Measurements from ENCODE around the gene AFTPH. TPM values are rescaled to one million over a fixed set of nuclear protein-coding genes. Genes with fewer than 3 reads are reported as not detected.

The AFTPH gene
- total RNA-seq, 2 donors from 2014 or later, result 12.1 to 12.8 TPM

DNA sequence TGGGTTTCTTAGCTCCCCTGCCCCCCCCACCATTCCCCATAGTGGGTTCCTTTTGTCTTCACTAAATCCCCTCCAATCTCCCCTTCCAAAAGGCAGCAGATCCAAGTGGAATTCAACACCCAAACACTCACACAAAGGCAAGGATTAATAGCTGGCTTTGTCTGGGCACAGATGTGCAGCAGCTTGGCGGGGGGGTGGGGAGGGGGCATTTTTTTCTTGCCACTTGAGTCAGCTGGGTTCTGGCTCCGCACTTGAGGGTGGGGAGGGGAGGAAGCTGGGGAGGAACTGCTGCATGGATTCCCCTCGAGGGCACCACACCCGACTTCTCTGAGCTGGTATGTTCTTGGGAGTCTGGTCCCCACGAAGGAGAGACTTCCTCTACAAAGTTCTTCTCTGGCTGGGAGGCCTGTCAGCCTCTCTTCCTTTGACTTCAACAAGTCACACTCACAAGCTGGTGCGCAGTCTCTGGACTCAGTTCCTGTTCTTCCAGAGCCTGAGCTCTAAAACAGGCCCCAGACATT, 93.6 kb downstream of the AFTPH start:
- ATAC-seq (no peak), DNase-seq (no peak)
- intact Hi-C loops (cut with DNase I), result no loop called here

DNA sequence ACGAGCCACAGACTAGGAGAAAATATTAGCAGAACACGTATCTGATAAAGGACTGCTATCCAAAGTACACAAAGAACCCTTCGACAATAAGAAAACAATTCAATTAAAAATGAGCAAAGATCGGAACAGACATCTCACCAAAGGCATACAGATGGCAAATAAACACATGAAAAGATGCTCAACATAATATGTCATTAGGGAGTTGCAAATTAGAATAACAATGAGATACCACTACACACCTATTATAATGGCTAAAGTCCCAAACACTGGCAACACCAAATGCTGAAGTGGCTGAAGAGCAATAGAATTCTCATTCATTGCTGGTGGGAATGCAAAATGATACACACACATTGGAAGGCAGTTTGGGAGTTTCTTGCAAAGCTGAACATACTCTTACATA, 96.5 kb downstream of the AFTPH start:
- no peak for DNase-seq
- intact Hi-C loops (cut with DNase I), result no loop called here
- ATAC-seq, result no peak

DNA sequence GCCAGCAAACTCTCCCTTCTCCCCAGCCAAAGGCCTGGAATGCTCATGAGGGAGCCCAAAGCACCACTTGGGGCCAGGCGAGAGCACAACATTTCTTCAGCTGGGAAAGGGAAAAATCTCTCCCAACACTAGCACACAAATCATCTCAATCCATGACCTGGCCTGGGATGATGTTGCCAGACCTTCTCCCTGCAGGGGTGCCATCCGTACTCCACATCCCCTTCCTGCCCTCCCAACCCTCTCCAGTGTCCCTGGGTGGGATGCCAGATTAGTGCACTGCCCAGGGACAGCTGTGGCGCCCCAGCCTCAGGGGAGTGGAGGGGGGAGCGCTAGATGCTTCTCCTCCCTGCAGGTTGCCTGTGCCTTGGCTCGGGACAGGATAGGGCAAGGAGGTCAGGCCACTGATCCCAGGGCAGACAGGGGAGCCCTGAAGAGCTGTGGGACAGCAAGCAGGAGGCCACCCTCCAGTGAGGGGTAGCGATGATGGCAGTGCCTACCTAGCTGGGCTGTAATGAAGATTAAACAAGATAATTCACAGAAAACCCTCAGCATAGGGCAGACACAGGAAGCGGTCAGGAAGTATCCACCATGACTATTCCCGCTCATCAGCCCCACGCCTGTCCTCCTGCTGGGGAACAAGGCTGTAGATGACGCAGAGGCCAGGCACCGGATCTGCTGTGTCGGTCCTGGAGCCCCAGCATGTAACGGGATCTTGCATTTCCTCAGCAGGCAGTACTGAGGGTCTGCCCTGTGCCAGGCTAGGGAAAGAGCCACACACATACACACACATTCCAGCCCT, 98.5 kb downstream of the AFTPH start:
- ATAC-seq, result no peak
- intact Hi-C loops (cut with DNase I), result no loop called here
- no peak for DNase-seq

DNA sequence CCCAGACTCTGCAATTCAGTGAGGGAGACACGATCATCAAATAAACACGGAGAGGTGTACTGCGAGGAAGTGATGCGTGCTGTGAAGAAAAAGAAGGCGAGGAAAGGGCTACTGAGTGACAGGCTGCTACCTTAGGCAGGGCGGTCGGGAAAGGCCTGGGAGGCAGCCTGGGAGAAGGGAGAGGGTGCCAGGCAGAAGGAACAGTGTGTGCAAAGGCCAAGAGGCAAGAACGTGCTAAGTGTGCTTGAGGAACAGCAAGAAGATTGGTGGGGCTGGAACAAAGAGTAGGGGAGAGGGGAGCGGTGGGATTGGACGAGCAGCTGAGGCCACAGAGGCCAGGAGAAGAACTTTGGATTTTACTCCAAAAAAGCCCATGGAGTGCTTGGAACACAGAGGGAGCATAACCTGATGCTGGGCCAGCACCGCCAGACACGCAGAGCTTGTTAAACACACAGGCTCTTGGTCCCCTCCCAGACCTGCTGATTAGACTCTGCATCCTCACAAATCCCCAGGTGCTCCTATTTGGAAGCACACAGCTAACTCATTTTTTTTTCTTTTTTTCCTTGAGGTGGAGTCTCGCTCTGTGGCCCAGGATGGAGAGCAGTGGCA, 99.2 kb downstream of the AFTPH start:
- no peak for DNase-seq
- intact Hi-C loops (cut with DNase I), result no loop called here
- no peak for ATAC-seq

DNA sequence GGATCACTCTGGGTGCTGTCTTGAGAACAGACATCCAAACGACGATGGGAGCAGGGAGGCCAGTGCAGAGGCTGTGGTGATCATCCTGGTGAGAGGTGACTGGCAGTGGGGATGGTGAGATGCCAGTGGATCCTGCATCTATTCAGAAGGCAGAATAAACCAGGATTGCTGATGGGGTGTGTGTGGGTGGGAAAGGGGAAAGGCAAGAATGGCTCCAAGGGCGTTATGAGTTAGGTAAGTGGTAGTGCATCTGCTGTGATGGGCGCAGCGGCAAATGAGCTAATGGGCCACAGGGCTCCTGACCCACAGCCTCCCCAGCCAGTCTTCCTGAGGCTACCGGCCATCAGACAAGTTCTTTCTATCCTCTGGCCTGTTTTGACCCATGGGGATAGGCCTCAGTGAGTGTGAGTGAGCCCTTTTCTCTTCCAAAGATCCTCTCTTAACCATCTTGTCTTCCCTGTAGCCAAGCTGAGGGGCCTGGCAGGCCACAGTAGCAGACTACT, 100.0 kb downstream of the AFTPH start:
- intact Hi-C loops (cut with DNase I), result no loop called here
- DNase-seq (no peak), ATAC-seq (no peak)

DNA sequence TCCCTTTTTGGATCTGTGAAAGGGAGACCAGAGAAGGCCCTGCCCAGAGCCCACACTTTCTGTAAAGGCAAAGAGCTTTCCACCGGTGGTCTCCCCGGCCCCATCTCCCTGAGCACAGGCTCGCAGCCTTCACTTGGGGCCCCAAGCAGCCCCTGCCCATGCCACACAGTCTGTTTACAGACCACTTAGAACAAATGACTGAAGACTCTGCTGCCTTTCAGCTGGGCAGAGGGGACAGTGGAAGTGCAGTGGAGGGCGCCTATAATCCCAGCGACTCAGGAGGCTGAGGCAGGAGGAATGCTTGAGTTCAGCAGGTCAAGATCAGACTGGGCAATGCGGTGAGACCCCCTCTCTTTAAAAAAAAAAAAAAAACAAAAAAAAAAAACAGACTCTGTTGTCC, 100.7 kb downstream of the AFTPH start:
- intact Hi-C loops (cut with DNase I), result no loop called here

DNA sequence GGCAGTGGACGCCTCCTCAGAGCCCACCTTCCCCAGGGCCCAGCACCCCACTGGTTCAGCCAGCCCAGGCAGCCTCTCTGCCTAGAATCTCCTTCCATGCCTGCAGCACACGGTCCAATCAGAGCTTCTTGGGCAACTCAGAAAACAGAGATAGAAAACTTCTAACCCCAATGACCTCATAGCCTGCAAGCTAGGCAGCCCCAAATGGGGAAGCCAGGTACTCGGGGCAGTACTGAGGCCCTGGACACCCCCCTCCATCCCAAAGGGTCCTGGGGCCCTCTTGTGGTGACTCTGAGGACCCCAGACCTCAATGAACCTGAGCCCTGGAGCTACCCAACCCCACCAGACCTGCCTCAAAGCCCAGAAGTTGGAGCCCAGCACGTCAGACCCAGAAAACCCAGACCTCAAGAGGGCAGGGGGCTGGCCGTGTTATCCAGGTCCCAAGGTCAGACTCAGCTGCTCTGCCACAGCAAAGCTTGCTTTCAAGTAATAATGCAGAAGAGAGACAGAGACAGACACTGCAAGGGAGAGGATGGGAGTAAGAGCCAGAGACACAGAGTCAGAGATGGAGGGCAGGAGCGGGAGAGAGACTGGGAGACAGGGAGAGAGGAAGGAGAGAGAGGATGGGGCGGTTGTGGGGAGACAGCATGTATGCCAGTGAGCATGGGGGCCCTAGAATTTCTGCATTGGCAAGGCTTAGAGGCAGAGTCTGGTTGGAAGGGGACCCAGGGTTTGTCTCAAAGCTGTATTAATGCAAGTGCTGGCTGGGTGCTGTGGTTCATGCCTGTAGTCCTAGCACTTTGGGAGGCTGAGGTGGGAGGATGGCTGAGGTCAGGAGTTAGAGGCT, 101.4 kb downstream of the AFTPH start:
- ATAC-seq, result no peak
- DNase-seq, result no peak
- intact Hi-C loops (cut with DNase I), result no loop called here

More for the DNA sequence above, 100.7 kb downstream of the AFTPH start:
- ATAC-seq, result no peak
- no peak for DNase-seq

DNA sequence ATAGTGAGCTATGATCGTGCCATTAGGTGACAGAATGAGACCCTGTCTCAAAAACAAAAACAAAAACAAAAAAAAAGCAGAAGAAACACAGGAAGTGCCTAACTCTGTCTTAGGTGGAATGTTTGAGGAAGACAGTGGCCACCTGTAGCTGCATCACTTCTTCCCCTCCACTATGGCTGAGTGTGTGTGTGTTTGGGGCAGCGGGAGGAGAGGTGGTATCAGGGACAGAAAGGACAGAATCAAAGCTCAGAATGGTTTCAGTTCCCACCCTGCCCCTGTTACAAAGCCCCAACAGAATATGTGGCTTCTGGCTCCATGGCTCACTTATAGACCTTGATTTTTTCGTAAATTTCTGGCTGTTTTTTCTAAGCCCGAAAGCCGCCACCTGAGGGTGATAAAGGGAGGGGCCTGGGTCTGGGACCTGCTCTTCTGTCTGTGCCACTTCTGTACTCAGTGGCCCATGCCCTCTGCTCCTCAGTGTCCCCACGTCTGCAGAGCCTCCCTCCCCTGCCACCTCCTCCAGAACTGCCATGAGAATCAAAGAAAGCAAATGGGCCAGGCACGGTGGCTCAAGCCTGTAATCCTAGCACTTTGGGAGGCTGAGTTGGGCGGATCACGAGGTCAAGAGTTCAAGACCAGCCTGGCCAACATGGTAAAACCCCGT, 102.2 kb downstream of the AFTPH start:
- ATAC-seq (no peak), DNase-seq (no peak)
- intact Hi-C loops (cut with DNase I), result no loop called here

DNA sequence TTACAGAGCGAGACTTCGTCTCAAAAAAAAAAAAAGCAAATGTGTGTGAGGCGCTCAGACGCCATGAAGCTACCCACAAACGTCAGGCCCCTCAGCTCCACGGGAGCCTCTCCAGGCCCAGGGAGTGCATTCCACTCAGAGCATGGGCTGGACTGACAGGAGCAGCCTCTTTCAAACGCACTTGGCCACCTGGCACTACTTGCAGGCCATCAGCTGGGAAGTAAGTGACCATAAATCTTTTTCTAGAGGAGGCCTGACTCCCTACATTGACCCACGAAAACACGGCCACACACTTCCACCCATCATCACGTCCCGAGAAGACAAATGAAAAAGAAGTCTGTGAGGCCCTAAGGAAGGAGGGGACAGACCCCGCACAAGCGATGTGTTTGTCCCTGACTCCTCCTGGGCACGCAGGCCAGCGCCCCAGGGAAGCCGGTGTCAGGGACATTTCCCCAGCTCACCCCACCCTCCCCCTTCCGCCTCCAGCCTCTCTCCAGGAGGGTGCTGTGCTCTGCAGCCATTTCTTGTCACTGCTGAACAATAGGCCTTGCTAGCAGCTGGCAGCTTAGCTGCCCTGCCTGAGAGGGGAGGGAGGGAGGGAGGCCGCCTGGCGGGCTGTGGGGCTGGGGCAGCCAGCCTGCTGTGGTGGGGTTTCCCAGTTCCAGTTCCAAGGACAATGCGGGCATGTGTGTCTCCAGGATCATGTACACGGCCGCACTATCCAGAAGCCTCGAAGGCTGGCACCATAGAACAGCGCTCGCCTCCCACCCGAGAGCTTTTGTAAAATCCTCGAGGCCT, 103.0 kb downstream of the AFTPH start:
- intact Hi-C loops (cut with DNase I), result no loop called here
- no peak for ATAC-seq
- DNase-seq, result no peak

DNA sequence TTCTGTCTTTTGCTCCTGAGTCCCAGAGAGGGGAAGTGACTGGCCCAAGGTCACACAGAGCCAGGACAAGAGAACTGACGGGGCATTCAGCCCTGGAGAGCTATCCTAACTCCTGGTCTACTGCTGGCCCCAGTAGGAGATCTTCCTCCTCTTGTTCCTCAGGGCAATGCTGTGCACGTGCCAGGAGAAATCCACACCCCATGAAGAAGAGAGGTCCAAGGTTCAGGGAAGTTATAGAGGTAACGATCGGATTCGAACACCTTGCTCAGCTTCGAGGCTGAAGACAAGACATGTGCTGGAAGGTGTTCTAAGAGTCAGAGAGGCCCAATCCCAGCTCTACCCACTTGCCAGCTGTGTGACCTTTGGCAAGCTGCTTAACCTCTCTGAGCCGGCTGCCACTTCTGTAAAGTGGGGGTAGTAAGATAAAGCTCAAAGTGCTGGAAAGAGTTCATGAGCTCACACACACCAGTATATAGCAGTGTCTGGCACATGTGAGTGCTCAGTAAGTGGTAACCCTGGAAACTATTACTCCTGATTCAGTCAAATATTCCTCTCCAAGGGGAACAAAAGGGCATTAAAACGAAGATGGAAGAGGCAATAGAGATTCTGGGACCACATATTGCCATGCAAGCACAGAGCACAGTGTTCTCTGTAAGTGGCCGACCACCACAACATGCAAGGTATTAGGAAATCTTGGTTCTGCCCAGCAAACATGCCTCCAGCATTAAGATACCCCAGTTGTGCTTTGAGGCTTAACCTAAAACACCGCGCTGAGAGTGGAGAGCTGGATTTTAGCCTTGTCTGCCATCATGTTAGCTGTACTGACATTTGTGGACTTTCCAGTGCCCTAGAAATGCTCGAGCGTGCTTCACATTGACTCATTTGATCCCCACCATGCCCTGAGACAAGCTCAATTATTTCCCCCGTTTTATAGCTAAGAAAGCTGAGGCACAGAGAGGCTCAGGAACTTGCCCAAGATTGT, 104.0 kb downstream of the AFTPH start:
- intact Hi-C loops (cut with DNase I), result no loop called here
- ATAC-seq (no peak), DNase-seq (no peak)

DNA sequence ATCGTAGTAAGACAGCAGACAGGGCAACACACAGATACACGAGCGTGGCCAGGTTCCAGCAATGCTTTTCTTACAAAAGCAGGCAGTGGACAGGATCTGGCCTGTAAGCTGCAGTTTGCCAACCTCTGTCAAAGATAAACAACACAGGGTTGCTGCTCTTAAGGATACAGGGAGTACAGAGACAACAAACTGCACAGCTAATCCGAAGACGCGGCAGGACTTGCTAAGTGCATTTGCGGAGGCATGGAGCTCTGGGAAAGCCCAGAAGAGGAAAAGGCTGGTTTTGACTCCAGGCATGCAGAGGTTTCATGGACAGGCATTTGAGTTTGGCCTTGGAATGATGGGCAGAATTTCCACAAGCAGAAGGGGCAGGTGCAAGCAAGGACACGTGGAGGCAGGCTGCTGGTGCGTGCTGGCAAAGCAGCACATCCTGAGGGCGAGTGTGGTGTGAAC, 105.2 kb downstream of the AFTPH start:
- ATAC-seq (peak in 1 of 2 donors; percentile 82), DNase-seq (no peak)
- intact Hi-C loops (cut with DNase I), result no loop called here

DNA sequence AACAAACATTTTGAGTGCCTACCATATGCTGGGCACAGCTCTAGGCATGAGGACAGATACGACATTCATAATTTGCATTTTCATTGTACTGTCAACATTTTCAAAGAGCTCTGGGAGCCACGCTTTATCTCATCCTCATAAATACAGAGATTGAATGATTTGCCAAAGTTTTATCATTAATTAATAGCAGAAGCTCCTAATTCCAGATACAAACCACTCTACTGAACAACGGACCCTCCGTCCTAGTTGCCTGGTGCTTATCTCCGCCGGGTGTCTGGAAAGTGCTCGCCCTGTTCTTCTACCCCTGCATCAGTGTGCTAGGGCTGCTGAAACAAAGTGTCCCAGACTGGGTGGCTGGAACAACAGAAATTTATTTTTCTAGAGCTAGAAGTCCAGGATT, 105.7 kb downstream of the AFTPH start:
- DNase-seq, result no peak
- intact Hi-C loops (cut with DNase I), result no loop called here
- no peak for ATAC-seq

DNA sequence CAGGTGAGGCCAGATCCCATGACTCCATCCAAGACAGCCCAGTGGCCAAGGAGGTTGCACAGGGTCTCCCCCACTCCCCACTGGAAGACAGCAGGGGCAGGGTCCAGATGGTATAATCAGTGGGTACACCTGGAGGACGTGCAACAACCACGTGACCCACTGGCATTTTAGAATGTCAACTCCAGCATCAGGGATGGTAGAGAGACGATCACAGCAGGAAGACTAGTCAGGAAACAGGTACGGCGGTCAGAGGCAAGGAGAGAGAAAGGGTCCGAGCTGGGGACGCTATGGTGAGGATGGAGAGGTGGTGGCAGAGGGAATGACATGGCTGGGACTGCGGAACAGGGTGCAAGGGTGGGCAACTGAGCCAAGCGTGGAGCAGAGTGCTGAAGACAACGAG, 106.6 kb downstream of the AFTPH start:
- no peak for DNase-seq
- no peak for ATAC-seq
- intact Hi-C loops (cut with DNase I), result no loop called here

DNA sequence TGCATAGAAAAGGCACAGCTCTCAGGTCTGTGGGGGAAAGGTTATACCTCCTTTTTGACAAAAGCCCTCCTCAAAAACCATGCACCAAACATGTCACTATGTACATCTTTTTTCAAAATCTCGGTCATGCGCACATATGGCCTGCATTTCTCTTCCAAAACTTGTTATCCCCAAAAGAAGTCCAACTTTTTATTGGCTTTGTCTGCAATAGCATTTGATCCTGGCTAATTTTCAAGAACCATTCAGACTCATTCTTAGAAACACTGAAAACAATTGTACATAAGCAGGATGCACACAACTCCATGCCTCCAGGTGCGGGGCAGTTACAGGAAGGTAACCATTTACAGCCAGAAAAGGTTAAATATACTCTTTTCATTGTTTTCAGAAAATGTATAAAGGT, 107.6 kb downstream of the AFTPH start:
- intact Hi-C loops (cut with DNase I), result no loop called here
- DNase-seq (no peak), ATAC-seq (no peak)

DNA sequence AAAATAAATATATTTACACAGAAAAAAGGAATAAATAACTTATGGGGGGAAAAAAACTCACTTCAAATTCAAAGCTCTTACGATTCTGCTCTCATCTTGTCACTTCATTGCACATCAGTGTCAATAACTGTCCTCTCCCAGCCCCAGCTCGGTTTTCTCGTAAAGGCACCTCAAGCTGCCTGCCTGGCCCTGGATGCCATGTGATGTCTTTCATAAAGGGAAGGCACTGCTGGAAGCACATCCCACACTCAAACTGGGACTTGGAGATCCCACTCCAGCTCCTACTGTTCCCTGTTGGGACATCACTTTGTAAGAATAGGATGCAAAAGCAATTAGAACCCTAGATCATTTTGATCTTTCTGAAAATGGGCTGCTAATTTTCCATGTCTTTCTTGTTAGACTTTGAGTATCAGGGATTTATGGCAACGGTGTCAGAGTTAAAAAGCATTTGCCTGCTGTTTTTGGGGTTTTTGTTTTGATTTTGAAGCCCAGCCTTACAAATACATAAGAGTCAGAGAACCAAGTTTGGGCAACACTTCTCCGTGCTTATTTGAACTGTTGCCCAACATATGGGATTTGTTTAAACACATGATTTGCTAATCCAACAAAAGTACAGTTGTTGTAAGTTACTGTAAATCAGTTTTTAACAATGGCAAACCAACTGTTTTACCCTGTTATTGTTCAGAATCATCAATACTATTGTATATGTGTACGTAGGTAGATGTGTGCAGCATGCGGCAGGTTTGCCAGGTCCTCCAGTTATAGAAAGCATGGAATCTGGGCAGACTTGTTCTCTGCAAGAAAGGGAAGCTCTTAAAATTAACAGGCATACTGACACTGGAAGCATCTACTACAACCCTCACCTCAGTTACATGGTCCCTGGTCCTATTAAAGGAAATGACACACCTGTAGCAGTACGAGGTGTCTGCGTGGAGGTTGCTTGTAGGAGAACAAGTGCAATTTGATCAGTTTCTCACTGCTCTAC, 109.0 kb downstream of the AFTPH start:
- no peak for ATAC-seq
- DNase-seq, result no peak

More for the DNA sequence above, 109.0 kb downstream of the AFTPH start:
- intact Hi-C loops (cut with DNase I), result no loop called here

Measured in left cardiac atrium (tissue), 4 donors.